Naive thymus-derived CD8-positive, alpha-beta T cell (primary cell): ENCODE data around the gene FAF2. TPM values are rescaled to one million over a fixed set of nuclear protein-coding genes. Genes with fewer than 3 reads are reported as not detected.
A peak's percentile ranks its signal among the peaks of the same experiment; 100 is the strongest.
"Not testable (repeated sequence)": the region's sequence is repeated elsewhere in the genome, so short reads cannot be mapped to it uniquely, and the experiment has no call there.

ENCODE experiments used
- ATAC-seq, 2 donors: fragments of 150-1000 bp; cut with Tn5 transposase in 1 of 2; sonication (Bioruptor Pico), chemical (Tn5 transposase) in 1 of 2; 1 replicate in 1 of 2; 2 replicates in 1 of 2; pipeline ENCODE4 v1.10.0; 2021; ENCODE audit warnings: mild to moderate bottlenecking in 2 of 2, moderate library complexity in 2 of 2
- POLR2A ChIA-PET: fragments of 350-600 bp; sonication (Branson Sonifier 250); formaldehyde crosslinking; loops from one replicate; lab custom pipeline; 2021; ENCODE audit warnings: antibody characterized with exemption; lab: Charles Lee
- DNase-seq, 10 donors: peaks; one replicate each; pipeline versions ENCODE4 v3.0.0 to v3.0.0-alpha.2; 2020 to 2022
- H3K27ac Mint-ChIP-seq, 10 donors: one replicate each; pipeline ENCODE4 v1.8.0; 2020 to 2022; ENCODE audit warnings: mild to moderate bottlenecking in 10 of 10, mixed read lengths in 10 of 10, moderate library complexity in 4 of 10, inconsistent platforms in 1 of 10
- H3K27me3 Mint-ChIP-seq, 5 donors: one replicate each; pipeline ENCODE4 v1.8.0; 2021 to 2022; ENCODE audit warnings: mixed read lengths in 5 of 5
- H3K36me3 Mint-ChIP-seq, 3 donors: one replicate each; pipeline ENCODE4 v1.8.0; 2020 to 2022; ENCODE audit warnings: mixed read lengths in 3 of 3, mild to moderate bottlenecking in 2 of 3, inconsistent platforms in 1 of 3
- H3K4me1 Mint-ChIP-seq, 4 donors: one replicate each; pipeline ENCODE4 v1.8.0; 2021 to 2022; ENCODE audit warnings: mixed read lengths in 4 of 4
- H3K4me3 Mint-ChIP-seq, 10 donors: one replicate each; pipeline ENCODE4 v1.8.0; 2020 to 2022; ENCODE audit warnings: mild to moderate bottlenecking in 10 of 10, mixed read lengths in 10 of 10, moderate library complexity in 6 of 10, inconsistent platforms in 1 of 10
- H3K9me3 Mint-ChIP-seq, 9 donors: one replicate each; pipeline ENCODE4 v1.8.0; 2020 to 2022; ENCODE audit warnings: mixed read lengths in 9 of 9, mild to moderate bottlenecking in 3 of 9, inconsistent platforms in 1 of 9, moderate library complexity in 1 of 9
- polyA plus RNA-seq, 3 donors: library from polyadenylated mRNA; unstranded; fragments of 300-500 nt; fragmentation: Illumina TruSeq; gene quantifications; one replicate each; pipeline ENCODE4 v1.2.3, GENCODE V29; 2021
- total RNA-seq, 8 experiments: library from RNA in 2 of 8; stranded (reverse) in 2 of 8; gene quantifications; one replicate each; pipeline ENCODE4 v1.2.3 and lab custom pipeline; 2021 to 2026

FAF2 gene
- total and polyA plus RNA-seq, 5 experiments from 2014 or later = 9.5 to 37.8 (median 12.0) TPM

DNA sequence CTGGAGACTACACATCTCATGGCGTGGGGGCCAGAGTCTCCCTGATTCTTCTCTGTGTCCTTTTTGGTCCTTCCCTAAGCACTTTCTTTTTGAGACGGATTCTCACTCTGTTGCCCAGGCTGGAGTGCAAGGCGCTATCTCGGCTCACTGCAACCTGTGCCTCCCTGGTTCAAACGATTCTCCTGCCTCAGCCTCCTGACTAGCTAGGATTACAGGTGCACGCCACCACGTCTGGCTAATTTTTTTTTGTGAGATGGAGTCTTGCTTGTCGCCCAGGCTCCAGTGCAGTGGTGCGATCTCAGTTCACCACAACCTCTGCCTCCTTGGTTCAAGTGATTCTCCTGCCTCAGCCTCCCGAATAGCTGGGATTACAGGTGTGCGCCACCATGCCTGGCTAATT lies 102.8 kb downstream of the FAF2 start:
- not testable (repeated sequence) for H3K27me3 Mint-ChIP-seq, H3K9me3 Mint-ChIP-seq, H3K36me3 Mint-ChIP-seq, ATAC-seq
- POLR2A ChIA-PET = interaction anchor here (2.0 to 13.3 kb wide), 2 partner anchors 13 to 21 kb away, joined by 8 to 346 read pairs; partner anchors contain the start of gene RNF44
- Mint-ChIP-seq H3K4me3 (peak overlapping the region in 9 of 10 donors; percentile 30 to 70 (median 58)), H3K27ac (peak overlapping the region; percentile 75 to 88 (median 84)), H3K4me1 (peaks cover 33 to 81% (median 63%) of the 10 kb centered on the region in 4 donors)
- peak in 1 of 10 donors; percentile 46 for DNase-seq

DNA sequence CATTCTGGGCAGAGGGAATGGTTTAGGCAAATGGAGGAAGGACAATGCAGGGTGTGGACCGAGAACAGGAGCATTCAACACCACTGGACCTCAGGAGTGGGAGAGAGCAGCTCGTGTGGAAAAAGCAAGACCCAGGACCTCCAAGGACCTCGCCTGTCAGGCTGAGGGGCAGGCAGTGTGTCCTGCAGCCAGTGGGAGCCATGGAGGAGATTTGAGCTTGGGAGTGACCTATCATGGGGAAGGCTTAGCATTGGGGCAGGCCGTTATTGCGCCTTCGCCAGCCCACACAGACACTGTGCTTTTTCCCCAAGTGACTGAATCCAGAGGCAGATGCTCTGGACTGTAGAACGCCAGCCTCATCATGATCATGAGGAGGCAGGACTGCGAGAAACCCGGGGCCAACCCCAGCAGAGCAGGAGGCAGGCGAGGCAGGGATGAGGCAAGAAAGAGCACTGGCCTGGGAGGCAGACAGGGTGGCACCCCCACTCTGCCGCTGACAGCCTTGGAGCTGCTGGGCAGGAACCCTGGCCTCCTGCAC lies 104.2 kb downstream of the FAF2 start:
- peak overlapping the region; percentile 40 to 93 (median 82) for H3K27ac Mint-ChIP-seq
- peak overlapping the region in 2 of 10 donors; percentile 3 to 54 for H3K4me3 Mint-ChIP-seq
- H3K4me1 Mint-ChIP-seq = peaks cover 32 to 87% (median 66%) of the 10 kb centered on the region in 4 donors
- POLR2A ChIA-PET = interaction anchor here (13.3 kb wide), 1 partner anchor 14 kb away, joined by 346 read pairs; the partner anchor contains the start of gene RNF44
- peak in 1 of 10 donors; percentile 40 for DNase-seq
- no peaks in the 10 kb centered on the region for H3K27me3 Mint-ChIP-seq
- no peaks in the 10 kb centered on the region for H3K36me3 Mint-ChIP-seq
- ATAC-seq = no peak
- no peaks in the 10 kb centered on the region for H3K9me3 Mint-ChIP-seq

DNA sequence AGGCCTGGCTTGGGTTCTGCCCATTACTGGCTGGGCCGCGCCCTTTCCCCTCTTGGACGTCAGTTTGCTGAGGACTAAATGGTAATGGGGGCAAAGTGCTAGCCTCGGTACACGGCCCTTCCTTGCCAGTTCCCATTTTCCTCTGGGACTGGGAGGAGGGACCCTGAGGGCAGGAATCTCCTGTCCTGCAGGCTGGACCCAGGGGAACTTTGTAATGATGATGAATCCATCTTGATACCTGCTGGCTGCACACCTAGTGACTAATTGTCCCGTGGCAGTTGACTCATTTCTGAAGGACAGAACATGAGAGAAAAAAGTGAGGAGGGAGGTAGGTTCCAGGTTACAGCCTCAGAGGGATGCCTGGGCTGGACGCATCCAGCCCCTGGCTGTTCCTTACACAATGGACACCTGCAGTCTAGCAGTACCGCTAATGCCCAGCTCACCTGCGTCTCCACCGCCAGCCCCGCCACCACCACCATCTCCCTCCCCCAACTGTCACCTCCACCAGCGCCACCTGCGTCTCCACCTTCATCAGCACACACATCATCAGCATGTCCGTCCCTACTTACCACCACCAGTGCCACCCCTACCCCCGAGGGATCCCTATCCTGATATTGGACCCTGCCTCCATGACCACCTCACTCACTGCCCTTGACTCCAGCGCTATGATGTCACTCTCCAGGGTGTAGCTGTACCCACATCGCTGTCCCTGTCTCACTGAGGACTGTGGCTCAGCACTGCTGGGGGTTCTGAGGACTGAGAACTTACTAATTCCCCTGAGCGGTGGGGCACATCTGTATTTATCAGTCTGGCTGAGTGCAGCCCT lies 105.3 kb downstream of the FAF2 start:
- Mint-ChIP-seq H3K4me1 (peaks cover 28 to 79% (median 59%) of the 10 kb centered on the region in 4 donors), H3K27ac (peak overlapping the region; percentile 36 to 93 (median 76)), H3K36me3 (no peaks in the 10 kb centered on the region), H3K27me3 (no peaks in the 10 kb centered on the region), H3K4me3 (peak overlapping the region in 4 of 10 donors; percentile 29 to 64 (median 40)), H3K9me3 (no peaks in the 10 kb centered on the region)
- DNase-seq (peak in 1 of 10 donors; percentile 60), ATAC-seq (peak in 1 of 2 donors; percentile 8)
- POLR2A ChIA-PET = interaction anchor here (0.8 to 13.3 kb wide), 4 partner anchors 15 to 137 kb away, joined by 3 to 346 read pairs (median 4); partner anchors contain the start of genes CLTB and RNF44

DNA sequence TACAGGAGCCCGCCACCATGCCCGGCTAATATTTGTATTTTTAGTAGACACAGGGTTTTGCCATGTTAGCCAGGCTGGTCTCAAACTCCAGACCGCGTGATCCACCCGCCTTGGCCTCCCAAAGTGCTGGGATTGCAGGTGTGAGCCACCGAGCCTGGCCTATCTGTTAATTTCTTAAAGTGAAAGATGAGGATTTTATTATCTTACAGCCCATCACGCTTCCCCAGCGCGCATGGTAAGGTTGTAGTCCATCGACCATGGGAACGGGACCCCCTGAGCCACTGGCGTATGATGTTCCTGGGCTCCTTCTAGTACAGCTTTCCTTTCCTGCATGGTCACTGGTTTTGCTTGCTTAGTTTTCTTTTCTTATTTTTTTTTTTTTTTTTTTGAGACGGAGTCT lies 109.7 kb downstream of the FAF2 start:
- H3K4me1 Mint-ChIP-seq = peaks cover 37 to 82% (median 66%) of the 10 kb centered on the region in 4 donors

More for the DNA sequence above, 109.7 kb downstream of the FAF2 start:
- Mint-ChIP-seq H3K27me3 (no peaks in the 10 kb centered on the region), H3K9me3 (no peaks in the 10 kb centered on the region), H3K27ac (no peak overlapping the region), H3K36me3 (no peaks in the 10 kb centered on the region), H3K4me3 (no peak overlapping the region)
- no peak for DNase-seq
- ATAC-seq = no peak
- POLR2A ChIA-PET = interaction anchor here (1.1 to 13.3 kb wide), 2 partner anchors 20 to 141 kb away, joined by 10 to 346 read pairs; partner anchors contain the start of genes CLTB and RNF44

Other genes starting within 250 kb of the FAF2 start
- gene SIMC1, start 210.0 kb upstream of the FAF2 start, total RNA-seq = 10 to 100 TPM; 20.8 to 23.0 TPM
- 10 to 100 TPM in 1 of 3 donors, 1 to 10 TPM in 2; 2.4 to 11.1 (median 6.1) TPM for gene SIMC1, start 210.0 kb upstream of the FAF2 start, polyA plus RNA-seq
- gene KIAA1191, start 86.6 kb upstream of the FAF2 start, total RNA-seq = 10 to 100 TPM; 71.3 to 78.8 TPM
- gene KIAA1191, start 86.6 kb upstream of the FAF2 start, polyA plus RNA-seq = 10 to 100 TPM; 42.3 to 50.7 (median 50.5) TPM
- 10 to 100 TPM; 12.7 to 15.0 TPM for gene ARL10, start 82.9 kb upstream of the FAF2 start, total RNA-seq
- gene ARL10, start 82.9 kb upstream of the FAF2 start, polyA plus RNA-seq = 1 to 10 TPM; 1.2 to 1.7 (median 1.3) TPM
- gene NOP16, start 59.8 kb upstream of the FAF2 start, total RNA-seq = 10 to 100 TPM; 21.0 to 21.8 TPM
- gene NOP16, start 59.8 kb upstream of the FAF2 start, polyA plus RNA-seq = 10 to 100 TPM; 19.1 to 40.5 (median 22.8) TPM
- 10 to 100 TPM; 75.3 to 79.3 TPM for gene HIGD2A, start 59.6 kb upstream of the FAF2 start, total RNA-seq
- 100 to 1,000 TPM; 209 to 280 (median 250) TPM for gene HIGD2A, start 59.6 kb upstream of the FAF2 start, polyA plus RNA-seq
- 10 to 100 TPM; 34.4 to 36.1 TPM for gene CLTB, start 31.8 kb upstream of the FAF2 start, total RNA-seq
- gene CLTB, start 31.8 kb upstream of the FAF2 start, polyA plus RNA-seq = 10 to 100 TPM; 69.2 to 82.7 (median 73.5) TPM
- 100 to 1,000 TPM; 271 to 281 TPM for gene RNF44, start 89.0 kb downstream of the FAF2 start, total RNA-seq
- 1 to 10 TPM; 1.2 to 4.1 (median 3.2) TPM for gene RNF44, start 89.0 kb downstream of the FAF2 start, polyA plus RNA-seq
- gene CDHR2, start 101.0 kb downstream of the FAF2 start, total RNA-seq = 1 to 10 TPM; 3.6 to 4.8 TPM
- gene CDHR2, start 101.0 kb downstream of the FAF2 start, polyA plus RNA-seq = under 1 TPM in 1 of 3 donors, not detected in 2; 0.26 TPM
- under 1 TPM in 1 of 2 experiments, not detected in 1; 0.11 TPM for gene GPRIN1, start 161.8 kb downstream of the FAF2 start, total RNA-seq
- gene GPRIN1, start 161.8 kb downstream of the FAF2 start, polyA plus RNA-seq = under 1 TPM in 2 of 3 donors, not detected in 1; 0.06 to 0.27 TPM
- gene SNCB, start 182.1 kb downstream of the FAF2 start, total RNA-seq = not detected
- gene SNCB, start 182.1 kb downstream of the FAF2 start, polyA plus RNA-seq = not detected
- not detected for gene EIF4E1B, start 182.3 kb downstream of the FAF2 start, total RNA-seq
- gene EIF4E1B, start 182.3 kb downstream of the FAF2 start, polyA plus RNA-seq = not detected
- 10 to 100 TPM; 19.4 to 21.4 TPM for gene TSPAN17, start 199.1 kb downstream of the FAF2 start, total RNA-seq
- 10 to 100 TPM; 13.5 to 26.0 (median 18.4) TPM for gene TSPAN17, start 199.1 kb downstream of the FAF2 start, polyA plus RNA-seq